ENCODE measurements around the gene CACNA2D2.

GRCh38 chr3:50503504-50504342, at the start of gene CACNA2D2:
- TF ChIP-seq POLR2A (IDR thresholded peaks at IDR 0.05; ENCODE audit: low read depth, low read length) = no peak
- TF ChIP-seq, protein P1, sequence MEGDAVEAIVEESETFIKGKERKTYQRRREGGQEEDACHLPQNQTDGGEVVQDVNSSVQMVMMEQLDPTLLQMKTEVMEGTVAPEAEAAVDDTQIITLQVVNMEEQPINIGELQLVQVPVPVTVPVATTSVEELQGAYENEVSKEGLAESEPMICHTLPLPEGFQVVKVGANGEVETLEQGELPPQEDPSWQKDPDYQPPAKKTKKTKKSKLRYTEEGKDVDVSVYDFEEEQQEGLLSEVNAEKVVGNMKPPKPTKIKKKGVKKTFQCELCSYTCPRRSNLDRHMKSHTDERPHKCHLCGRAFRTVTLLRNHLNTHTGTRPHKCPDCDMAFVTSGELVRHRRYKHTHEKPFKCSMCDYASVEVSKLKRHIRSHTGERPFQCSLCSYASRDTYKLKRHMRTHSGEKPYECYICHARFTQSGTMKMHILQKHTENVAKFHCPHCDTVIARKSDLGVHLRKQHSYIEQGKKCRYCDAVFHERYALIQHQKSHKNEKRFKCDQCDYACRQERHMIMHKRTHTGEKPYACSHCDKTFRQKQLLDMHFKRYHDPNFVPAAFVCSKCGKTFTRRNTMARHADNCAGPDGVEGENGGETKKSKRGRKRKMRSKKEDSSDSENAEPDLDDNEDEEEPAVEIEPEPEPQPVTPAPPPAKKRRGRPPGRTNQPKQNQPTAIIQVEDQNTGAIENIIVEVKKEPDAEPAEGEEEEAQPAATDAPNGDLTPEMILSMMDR (conservative IDR thresholded peaks at IDR 0.05; ENCODE audit: low read depth, low read length) = no peak
- no peak for TF ChIP-seq USF2 (IDR thresholded peaks at IDR 0.05; ENCODE audit: low read depth, low read length)
- no peak for TF ChIP-seq CEBPB (IDR thresholded peaks at IDR 0.05; ENCODE audit: low read depth, low read length)
- no peak for TF ChIP-seq MAFK (IDR thresholded peaks at IDR 0.05; ENCODE audit: low read depth, low read length)
- TF ChIP-seq SMC3 (IDR thresholded peaks at IDR 0.05; ENCODE audit: low read depth, low read length) = no peak
- TF ChIP-seq BHLHE40 (IDR thresholded peaks at IDR 0.05; ENCODE audit: low read depth, low read length) = no peak
